ENCODE results near the gene GART. TPM values are rescaled to one million over a fixed set of nuclear protein-coding genes. Genes with fewer than 3 reads are reported as not detected.

The GART gene
- total RNA-seq, 1 experiment from 2014 or later: 132 TPM

- no peaks in the 10 kb centered on the region for H3K4me1 ChIP-seq (ENCODE audit: control insufficient read depth, insufficient read depth, low read length)
- TF ChIP-seq REST (IDR thresholded peaks at IDR 0.05; ENCODE audit: insufficient read depth in 1 of 2, low read depth in 2 of 2, low read length in 1 of 2) (no peak), CTCF (IDR thresholded peaks at IDR 0.05) (no peak), POLR2AphosphoS5 (IDR thresholded peaks at IDR 0.05; ENCODE audit: low read depth, low read length) (no peak), TCF7L2 (IDR thresholded peaks at IDR 0.05; ENCODE audit: low read depth, low read length) (no peak), SIN3A (IDR thresholded peaks at IDR 0.05; ENCODE audit: borderline replicate concordance, insufficient read depth, low read depth, low read length) (no peak)
- CTCF ChIA-PET: no interaction called here
Observed at GRCh38 chr21:33554982-33555344, 13.0 kb upstream of the GART start.

GRCh38 chr21:33554236-33554981 is 12.5 kb upstream of the GART start:
- BruUV-seq (replicated peaks): TSS peak; percentile 32
- in situ Hi-C loops (cut with HindIII; ENCODE audit: low pct_unique_long_range_greater_than_20kb, low sequenced_read_pairs): no loop called here
- DNase-seq (ENCODE audit: low read depth, low spot score) (no peak), ATAC-seq (no peak)
- ChIA-PET CTCF (no interaction called here), POLR2A (no interaction called here)
- H3K36me3 ChIP-seq (ENCODE audit: control insufficient read depth, insufficient read depth, low read length): peaks cover 58% of the 10 kb centered on the region
- no peaks in the 10 kb centered on the region for H3K4me1 ChIP-seq (ENCODE audit: control insufficient read depth, insufficient read depth, low read length)
- H3K9me3 ChIP-seq (ENCODE audit: control insufficient read depth, insufficient read depth, low read depth, low read length): no peaks in the 10 kb centered on the region
- no peak overlapping the region for H3K4me3 ChIP-seq (ENCODE audit: low read depth in 2 of 2, low read length in 2 of 2)
- H3K27me3 ChIP-seq (ENCODE audit: control insufficient read depth, insufficient read depth, low read length): no peaks in the 10 kb centered on the region
- intact Hi-C loops (cut with micrococcal nuclease; ENCODE audit: unreplicated experiment): no loop called here
- no peak for TF ChIP-seq CTCF (IDR thresholded peaks at IDR 0.05)
- no peak for TF ChIP-seq REST (IDR thresholded peaks at IDR 0.05; ENCODE audit: insufficient read depth in 1 of 2, low read depth in 2 of 2, low read length in 1 of 2)
- no peak for TF ChIP-seq SIN3A (IDR thresholded peaks at IDR 0.05; ENCODE audit: borderline replicate concordance, insufficient read depth, low read depth, low read length)
- no peak for TF ChIP-seq POLR2AphosphoS5 (IDR thresholded peaks at IDR 0.05; ENCODE audit: low read depth, low read length)
- TF ChIP-seq TCF7L2 (IDR thresholded peaks at IDR 0.05; ENCODE audit: low read depth, low read length): no peak
- no peak overlapping the region for H3K27ac ChIP-seq (ENCODE audit: low read length)

More at GRCh38 chr21:33554982-33555344, 13.0 kb upstream of the GART start:
- Histone ChIP-seq H3K27ac (ENCODE audit: low read length) (no peak overlapping the region), H3K27me3 (ENCODE audit: control insufficient read depth, insufficient read depth, low read length) (no peaks in the 10 kb centered on the region), H3K9me3 (ENCODE audit: control insufficient read depth, insufficient read depth, low read depth, low read length) (no peaks in the 10 kb centered on the region), H3K36me3 (ENCODE audit: control insufficient read depth, insufficient read depth, low read length) (peaks cover 59% of the 10 kb centered on the region), H3K4me3 (ENCODE audit: low read depth in 2 of 2, low read length in 2 of 2) (no peak overlapping the region)
- no TSS peak for BruUV-seq (replicated peaks)
- POLR2A ChIA-PET: no interaction called here
- DNase-seq (ENCODE audit: low read depth, low spot score) (no peak), ATAC-seq (no peak)
- in situ Hi-C loops (cut with HindIII; ENCODE audit: low pct_unique_long_range_greater_than_20kb, low sequenced_read_pairs): no loop called here
- intact Hi-C loops (cut with micrococcal nuclease; ENCODE audit: unreplicated experiment): no loop called here

Measured in Panc1 (cell line).